Measurements from ENCODE around the gene DAD1. TPM values are rescaled to one million over a fixed set of nuclear protein-coding genes. Genes with fewer than 3 reads are reported as not detected.
"Not testable (repeated sequence)": the region's sequence is repeated elsewhere in the genome, so short reads cannot be mapped to it uniquely, and the experiment has no call there.

The DAD1 gene
- total and polyA plus RNA-seq, 8 donors: 192 to 251 (median 201) TPM

DNA sequence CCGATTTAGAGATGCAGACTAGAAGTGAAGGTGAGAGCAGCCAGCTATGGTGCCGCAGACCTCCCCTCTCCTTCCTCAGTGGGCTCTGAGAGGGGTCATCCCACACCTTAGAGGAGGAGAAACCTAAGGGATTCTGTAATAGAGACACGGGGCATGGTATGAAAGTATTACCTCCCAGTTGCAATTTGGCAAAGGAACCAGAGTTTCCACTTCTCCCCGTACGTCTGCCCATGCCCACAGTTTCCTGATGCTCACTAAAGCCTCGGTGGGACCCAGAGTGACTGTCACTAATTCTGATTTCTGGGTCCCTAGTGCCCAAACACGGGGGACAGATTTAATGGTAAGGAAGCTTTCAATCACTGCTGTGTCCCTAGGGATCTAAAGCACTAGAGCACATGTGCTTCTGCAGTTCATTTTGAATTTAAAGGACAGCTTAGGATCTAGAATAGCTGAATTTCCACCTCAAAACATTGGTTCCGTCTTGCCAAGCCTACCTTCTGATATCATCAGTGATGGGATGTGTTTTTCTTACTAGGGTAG, 44.1 kb downstream of the DAD1 start:
- TF ChIP-seq, protein P1, sequence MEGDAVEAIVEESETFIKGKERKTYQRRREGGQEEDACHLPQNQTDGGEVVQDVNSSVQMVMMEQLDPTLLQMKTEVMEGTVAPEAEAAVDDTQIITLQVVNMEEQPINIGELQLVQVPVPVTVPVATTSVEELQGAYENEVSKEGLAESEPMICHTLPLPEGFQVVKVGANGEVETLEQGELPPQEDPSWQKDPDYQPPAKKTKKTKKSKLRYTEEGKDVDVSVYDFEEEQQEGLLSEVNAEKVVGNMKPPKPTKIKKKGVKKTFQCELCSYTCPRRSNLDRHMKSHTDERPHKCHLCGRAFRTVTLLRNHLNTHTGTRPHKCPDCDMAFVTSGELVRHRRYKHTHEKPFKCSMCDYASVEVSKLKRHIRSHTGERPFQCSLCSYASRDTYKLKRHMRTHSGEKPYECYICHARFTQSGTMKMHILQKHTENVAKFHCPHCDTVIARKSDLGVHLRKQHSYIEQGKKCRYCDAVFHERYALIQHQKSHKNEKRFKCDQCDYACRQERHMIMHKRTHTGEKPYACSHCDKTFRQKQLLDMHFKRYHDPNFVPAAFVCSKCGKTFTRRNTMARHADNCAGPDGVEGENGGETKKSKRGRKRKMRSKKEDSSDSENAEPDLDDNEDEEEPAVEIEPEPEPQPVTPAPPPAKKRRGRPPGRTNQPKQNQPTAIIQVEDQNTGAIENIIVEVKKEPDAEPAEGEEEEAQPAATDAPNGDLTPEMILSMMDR (IDR thresholded peaks at IDR 0.05): no peak
- Histone ChIP-seq H3K4me3 (no peak overlapping the region), H3K4me1 (peaks cover 6 to 12% of the 10 kb centered on the region in 2 donors), H3K36me3 (no peaks in the 10 kb centered on the region), H3K9me3 (no peaks in the 10 kb centered on the region), H3K27ac (no peak overlapping the region), H3K27me3 (no peaks in the 10 kb centered on the region)
- DNase-seq (no peak), ATAC-seq (no peak)
- intact Hi-C loops (cut with DNase I): no loop called here

DNA sequence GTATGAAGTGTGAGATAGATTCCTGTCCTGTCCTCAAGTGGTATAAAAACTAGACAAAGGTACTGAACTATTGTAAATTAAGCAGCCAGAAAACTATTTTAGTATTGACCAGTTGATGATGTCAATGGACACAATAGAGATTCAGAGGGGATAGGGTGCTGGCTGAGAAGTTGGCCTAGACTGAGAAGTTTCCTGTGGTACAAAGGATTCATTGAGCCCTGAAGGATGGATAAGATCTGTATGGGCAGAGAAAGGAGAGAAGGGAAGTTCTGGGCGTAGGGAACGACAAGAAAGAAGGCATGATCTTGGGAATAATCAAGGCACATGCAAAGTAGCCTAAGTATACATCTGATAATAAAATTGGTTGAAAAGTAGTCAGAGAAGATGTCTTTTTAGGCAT, 44.6 kb downstream of the DAD1 start:
- peaks cover 6 to 11% of the 10 kb centered on the region in 2 donors for H3K4me1 ChIP-seq
- intact Hi-C loops (cut with DNase I): no loop called here
- H3K36me3 ChIP-seq: no peaks in the 10 kb centered on the region
- TF ChIP-seq, protein P1 (IDR thresholded peaks at IDR 0.05): no peak
- no peak overlapping the region for H3K27ac ChIP-seq
- DNase-seq: no peak
- no peaks in the 10 kb centered on the region for H3K27me3 ChIP-seq
- H3K4me3 ChIP-seq: no peak overlapping the region
- no peak for ATAC-seq
- H3K9me3 ChIP-seq: no peaks in the 10 kb centered on the region

DNA sequence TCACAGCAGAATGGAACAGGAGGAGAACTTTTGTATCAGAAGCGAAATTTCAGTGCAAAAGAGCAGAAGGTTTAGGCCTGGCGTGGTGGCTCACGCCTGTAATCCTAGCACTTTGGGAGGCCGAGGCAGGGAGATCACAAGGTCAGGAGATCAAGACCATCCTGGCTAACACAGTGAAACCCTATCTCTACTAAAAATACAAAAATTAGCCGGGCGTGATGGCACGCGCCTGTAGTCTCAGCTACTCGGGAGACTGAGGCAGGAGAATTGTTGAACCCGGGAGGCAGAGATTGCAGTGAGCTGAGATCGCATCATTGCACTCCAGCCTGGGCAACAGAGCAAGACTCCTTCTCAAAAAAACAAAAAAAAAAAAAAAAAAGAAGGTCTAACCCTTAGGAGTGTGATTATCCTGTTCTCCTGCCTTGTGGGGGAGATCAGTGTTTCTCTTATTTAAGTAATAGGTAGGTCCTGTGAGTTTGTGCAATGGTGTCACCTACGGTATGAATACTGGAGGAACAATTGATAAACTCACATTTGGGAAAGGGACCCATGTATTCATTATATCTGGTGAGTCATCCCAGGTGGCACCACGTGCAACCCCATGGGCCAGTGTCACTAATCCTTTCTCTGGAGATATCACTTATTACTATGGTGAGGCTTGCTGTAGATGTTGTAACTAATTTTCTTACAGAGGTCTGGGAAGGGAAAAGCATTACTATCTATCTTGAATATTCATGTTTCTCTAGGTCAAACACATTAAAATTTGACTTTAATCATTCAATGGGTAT, 45.3 kb downstream of the DAD1 start:
- H3K36me3 ChIP-seq; H3K4me3 ChIP-seq; H3K27ac ChIP-seq; ATAC-seq; H3K9me3 ChIP-seq; intact Hi-C loops (cut with DNase I); H3K27me3 ChIP-seq; DNase-seq: not testable (repeated sequence)
- peaks cover 6 to 11% of the 10 kb centered on the region in 2 donors for H3K4me1 ChIP-seq

DNA sequence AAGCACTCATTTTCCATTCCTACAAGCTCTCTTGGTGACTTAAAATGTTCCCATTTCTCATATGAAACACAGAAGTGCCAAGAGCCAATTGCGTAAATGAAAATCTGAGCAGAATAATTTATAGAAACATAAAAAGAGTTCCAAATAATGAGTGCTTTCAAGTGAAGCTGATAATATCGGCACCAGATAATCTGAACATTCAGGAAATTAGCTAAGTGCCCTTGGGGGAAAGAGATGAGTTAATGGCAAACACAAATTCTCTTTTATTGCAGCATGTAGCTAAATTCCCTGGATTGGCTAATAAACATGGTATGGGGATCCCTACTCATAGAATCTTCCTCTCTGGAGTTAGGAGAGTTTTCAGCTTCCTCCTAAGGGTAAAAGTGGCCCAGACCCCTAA, 46.7 kb downstream of the DAD1 start:
- Histone ChIP-seq H3K4me1 (peaks cover 7 to 16% of the 10 kb centered on the region in 2 donors), H3K27ac (no peak overlapping the region), H3K9me3 (no peaks in the 10 kb centered on the region), H3K36me3 (no peaks in the 10 kb centered on the region), H3K27me3 (no peaks in the 10 kb centered on the region), H3K4me3 (no peak overlapping the region)
- intact Hi-C loops (cut with DNase I): no loop called here
- no peak for DNase-seq
- ATAC-seq: no peak
- TF ChIP-seq, protein P1 (IDR thresholded peaks at IDR 0.05): no peak

DNA sequence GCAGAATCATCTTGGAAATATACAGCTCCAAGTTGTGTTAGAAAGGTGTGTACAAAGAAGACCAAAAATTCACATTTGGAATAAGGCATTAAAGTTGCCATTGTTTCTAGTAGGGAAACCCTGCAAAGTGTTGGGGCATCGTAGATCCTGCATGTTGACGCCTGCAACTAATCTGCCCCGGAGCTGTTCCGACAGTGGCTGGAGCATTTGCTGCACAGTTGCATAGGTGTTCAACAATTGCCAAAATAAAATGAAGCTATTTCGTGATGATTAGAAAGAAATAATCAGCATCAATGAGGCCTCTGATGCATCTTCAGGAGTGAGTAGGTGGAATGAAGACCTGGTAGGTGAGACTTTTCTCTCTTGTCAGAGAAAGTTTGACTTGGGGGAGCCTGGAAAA, 47.3 kb downstream of the DAD1 start:
- no peak for ATAC-seq
- H3K9me3 ChIP-seq: no peaks in the 10 kb centered on the region
- no peaks in the 10 kb centered on the region for H3K27me3 ChIP-seq

More for the DNA sequence above, 47.3 kb downstream of the DAD1 start:
- Histone ChIP-seq H3K27ac (no peak overlapping the region), H3K36me3 (no peaks in the 10 kb centered on the region), H3K4me3 (no peak overlapping the region), H3K4me1 (peaks cover 10 to 19% of the 10 kb centered on the region in 2 donors)
- no peak for DNase-seq
- intact Hi-C loops (cut with DNase I): no loop called here
- TF ChIP-seq, protein P1 (IDR thresholded peaks at IDR 0.05): no peak
